Measurements from ENCODE around the gene TMPRSS13.

Gene TMPRSS13

DNA sequence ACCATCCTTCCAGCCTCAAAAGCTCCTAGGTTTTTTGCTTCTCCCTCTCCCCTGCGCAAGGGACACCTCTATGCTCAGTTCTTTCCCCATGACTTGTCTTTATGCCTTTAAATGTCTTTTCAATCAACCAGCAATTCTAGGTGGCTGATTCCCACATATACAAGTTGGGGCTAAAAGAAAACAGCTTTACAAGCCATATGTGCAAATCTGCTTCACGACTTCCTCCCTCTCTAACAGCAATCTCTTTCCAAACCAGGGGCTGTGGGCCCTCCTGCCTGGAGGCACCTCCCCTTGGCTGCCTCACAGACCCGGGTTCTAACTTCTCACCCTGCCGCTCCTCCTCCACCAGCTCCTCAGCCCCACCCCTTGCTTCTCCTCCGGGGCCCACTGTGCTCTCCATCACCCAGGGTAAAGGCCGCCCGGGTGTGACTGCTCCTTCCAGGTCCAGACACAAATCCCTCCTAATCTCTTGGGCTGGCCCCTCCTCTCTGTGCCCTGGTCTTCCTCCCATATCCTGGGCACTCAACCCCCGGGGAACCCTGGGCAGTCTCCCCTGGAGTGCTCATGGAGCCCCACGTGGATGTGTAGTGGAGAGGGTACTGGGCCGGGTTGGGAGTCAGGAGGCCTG is 14.1 kb downstream of the TMPRSS13 start:
- in situ Hi-C loops (cut with MboI; ENCODE audit: low sequenced_read_pairs): no loop called here

DNA sequence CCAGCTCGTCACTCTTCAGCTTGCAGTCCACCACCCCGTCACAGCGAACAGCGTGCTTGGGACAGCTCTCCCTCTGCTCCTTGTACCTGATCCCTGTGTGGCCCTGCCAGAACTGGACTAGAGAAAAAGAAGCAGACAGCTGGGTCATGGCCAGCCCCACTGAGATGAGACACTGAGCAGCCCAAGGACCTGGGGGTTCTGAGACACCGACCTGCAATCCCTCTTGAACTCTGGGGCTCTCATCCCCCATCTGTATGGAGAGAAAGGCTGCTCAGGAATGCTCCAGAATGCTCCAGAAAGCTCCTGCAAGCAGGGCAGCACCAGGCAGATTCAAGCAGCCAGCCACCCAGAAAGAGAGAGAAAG is 14.8 kb downstream of the TMPRSS13 start:
- in situ Hi-C loops (cut with MboI; ENCODE audit: low sequenced_read_pairs): no loop called here

DNA sequence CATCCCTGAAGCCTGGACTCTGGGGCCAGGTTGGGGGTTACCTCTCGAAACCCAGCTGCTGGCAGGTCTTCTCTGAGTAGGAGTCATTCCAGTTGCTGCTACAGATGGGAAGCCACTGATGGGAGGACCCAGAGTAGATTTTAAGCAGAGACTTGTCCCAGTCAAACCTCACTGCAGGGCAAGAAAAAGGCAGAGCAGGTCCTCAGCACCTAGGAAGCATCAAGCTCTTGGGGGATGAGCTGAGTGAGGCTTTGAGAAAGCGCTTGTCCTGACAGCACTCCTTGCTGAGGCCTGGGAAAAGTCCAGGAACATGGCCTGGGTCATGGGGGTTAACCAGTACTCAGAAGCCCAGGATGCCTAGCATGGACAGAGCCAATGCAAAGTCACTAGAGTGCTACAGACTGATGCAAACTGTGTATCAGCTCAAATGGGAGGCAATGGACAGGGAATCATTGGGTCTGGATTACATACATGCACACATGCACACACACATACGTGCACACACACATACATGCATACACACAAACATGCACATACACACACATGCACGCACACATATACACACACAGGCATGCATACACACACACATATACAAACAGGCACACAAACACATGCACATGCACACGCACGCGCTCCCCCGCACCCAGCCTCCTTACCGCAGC is 15.3 kb downstream of the TMPRSS13 start:
- in situ Hi-C loops (cut with MboI; ENCODE audit: low sequenced_read_pairs): no loop called here

- in situ Hi-C loops (cut with MboI; ENCODE audit: low sequenced_read_pairs): no loop called here
Measured at GRCh38 chr11:117912497-117912896, 16.7 kb downstream of the TMPRSS13 start.

GRCh38 chr11:117911694-117912093 is 17.5 kb downstream of the TMPRSS13 start:
- in situ Hi-C loops (cut with MboI; ENCODE audit: low sequenced_read_pairs): no loop called here

- in situ Hi-C loops (cut with MboI; ENCODE audit: low sequenced_read_pairs): no loop called here
Measured at GRCh38 chr11:117910941-117911655, 18.1 kb downstream of the TMPRSS13 start.

DNA sequence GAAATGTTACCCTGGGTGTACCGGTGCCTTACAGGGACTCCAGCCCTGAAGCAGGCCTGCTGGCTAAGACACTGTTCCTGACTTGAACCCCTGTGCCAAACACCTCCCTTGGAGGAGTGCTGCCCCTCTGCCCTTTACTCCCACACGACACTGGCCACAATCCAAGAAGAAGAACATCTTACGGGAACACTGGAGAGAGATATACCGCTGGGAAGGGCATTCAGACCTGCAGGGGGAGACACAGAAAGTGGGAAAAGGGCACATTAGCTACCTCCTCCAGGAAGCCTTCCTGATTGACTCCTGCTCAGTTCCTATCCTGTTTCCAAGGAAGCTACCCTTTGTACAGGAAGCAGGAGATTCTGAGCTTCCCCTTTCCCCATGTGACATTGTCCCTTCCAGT is 18.7 kb downstream of the TMPRSS13 start:
- in situ Hi-C loops (cut with MboI; ENCODE audit: low sequenced_read_pairs): no loop called here

GRCh38 chr11:117909611-117910382 is 19.4 kb downstream of the TMPRSS13 start:
- in situ Hi-C loops (cut with MboI; ENCODE audit: low sequenced_read_pairs): no loop called here

GRCh38 chr11:117908959-117909610 is 20.1 kb downstream of the TMPRSS13 start:
- in situ Hi-C loops (cut with MboI; ENCODE audit: low sequenced_read_pairs): no loop called here

GRCh38 chr11:117908109-117908895 is 20.9 kb downstream of the TMPRSS13 start:
- in situ Hi-C loops (cut with MboI; ENCODE audit: low sequenced_read_pairs): no loop called here

DNA sequence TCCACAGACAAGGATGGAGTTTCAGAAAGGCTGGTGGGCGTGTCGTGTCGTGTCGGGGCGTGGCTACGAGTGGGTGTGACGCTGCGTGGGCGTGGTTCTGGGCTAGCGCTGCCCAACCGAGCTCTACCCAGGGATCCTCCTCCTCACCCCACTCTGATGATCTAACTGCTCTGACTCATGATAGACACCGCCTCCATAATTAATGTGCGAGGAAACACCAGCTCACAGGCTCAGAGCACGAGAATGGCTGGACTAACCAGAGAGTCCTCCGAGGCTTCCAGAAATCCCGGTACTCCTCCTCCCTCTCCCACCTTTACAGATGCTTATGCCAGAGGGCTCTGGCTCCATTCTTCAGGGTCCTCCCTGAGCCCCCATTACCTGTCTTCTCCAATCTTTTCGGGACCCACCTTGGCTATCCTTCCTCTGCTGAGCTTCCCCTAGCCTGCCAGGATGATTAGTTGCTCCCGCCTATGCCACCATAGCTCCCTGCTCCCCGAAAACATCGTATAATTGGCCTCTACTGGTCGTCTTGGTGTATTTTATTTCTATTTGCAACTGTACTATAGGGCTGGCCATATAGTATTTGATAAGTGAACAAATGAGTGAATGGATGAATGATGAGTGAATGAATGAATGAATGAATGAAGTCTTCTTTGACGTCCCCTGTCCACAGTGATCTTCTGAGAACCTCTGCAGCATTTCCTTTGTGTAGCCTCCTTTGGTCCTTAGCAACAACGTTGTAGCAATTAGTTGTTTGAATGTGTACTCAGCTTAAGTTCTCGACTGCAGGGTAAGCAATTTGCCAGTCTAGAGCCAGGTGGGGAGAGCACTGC is 21.7 kb downstream of the TMPRSS13 start:
- in situ Hi-C loops (cut with MboI; ENCODE audit: low sequenced_read_pairs): no loop called here

DNA sequence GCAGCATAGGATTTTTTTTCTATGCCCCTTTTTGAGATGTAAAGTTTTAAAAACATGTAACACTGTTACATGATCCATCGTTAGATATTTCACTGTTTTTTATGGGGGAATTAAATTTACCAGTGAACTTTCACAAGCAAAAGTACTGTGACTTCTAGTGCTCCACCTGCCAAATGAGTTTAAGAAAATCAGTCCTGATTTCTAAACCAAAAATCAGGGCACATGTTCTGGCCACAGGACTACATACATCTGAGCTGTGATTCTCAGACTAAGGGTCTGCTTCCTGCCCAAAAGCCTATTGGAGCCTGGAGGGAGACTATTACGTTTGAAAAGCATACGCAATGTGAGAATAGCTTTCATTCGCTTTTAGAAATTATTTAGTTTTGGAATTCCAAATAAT is 22.5 kb downstream of the TMPRSS13 start:
- in situ Hi-C loops (cut with MboI; ENCODE audit: low sequenced_read_pairs): no loop called here

DNA sequence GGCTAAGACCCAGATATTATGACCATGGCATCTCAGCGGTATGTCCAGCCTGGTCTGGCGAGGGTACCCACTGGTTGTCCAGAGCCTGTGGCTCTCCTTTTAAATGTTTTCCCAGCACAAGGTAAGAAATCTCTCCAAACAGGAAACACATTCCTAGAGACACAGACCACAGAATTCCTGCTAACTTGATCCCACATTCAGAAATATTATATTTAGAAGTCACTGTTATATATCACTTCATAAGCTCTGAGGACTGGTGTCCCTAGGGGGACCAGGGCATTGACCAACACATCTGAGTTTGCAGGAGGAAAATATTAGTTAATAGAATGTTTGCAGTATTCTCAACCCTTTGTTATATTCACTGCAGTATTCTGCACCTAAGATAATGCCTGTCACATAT is 23.1 kb downstream of the TMPRSS13 start:
- in situ Hi-C loops (cut with MboI; ENCODE audit: low sequenced_read_pairs): no loop called here

DNA sequence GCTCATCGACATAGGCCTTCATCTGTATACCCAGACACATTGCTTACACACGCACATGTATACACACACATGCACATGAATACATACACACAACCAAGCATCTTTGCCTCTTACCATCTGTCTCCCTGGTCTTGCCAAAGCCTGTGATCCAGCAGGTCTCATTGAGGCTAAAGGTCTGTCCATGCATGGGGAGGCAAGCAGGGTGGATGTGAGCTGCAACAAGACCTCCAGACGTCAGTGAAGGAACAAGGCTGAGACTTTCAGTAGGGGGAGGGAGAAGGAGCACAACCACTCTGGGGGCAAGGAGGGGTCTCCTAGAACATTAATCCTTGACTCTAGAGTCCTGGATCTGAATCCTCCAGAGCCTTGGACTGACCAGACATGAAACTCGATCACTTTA is 23.7 kb downstream of the TMPRSS13 start:
- in situ Hi-C loops (cut with MboI; ENCODE audit: low sequenced_read_pairs): no loop called here

DNA sequence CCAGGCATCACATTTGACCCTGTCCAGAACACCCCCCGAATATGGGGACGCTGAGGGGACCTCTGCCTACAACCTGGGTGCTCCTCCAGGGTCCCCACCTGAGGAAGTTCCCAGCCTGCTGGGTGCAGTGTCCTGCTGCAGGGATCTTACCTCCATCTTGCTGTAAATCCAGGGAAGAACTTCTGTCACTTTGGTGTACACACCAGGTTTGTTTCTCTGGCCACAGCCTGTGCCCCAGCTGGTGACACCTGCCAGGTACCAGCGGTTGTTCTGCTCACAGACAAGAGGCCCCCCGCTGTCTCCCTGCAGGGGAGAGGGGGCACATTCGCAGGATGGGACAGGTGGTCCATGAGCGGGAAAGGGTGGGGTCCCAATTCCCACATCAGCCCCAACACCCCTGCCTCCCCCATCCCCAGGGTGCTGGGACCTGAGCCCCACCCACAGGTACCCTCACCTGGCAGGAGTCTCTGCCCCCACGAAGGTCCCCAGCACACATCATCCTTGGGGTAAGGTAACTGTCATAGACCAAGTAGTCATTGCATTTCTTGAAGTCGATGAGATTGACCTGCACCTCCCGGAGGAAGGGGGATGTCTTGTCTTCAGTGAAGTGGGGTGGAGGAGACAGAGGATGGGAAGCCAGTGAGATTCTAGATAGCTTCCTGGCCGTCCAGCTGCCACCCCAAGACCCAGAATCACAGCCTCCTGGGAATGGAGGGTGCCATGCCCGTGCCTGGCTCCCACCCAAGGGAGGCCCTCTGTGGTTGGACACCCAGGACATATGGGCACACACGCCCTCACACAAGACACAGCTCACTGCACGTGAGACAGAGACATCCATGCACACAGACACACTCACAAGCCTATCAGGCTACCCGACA is 25.5 kb downstream of the TMPRSS13 start:
- in situ Hi-C loops (cut with MboI; ENCODE audit: low sequenced_read_pairs): no loop called here

GRCh38 chr11:117902001-117902845 is 27.0 kb downstream of the TMPRSS13 start:
- in situ Hi-C loops (cut with MboI; ENCODE audit: low sequenced_read_pairs): no loop called here

DNA sequence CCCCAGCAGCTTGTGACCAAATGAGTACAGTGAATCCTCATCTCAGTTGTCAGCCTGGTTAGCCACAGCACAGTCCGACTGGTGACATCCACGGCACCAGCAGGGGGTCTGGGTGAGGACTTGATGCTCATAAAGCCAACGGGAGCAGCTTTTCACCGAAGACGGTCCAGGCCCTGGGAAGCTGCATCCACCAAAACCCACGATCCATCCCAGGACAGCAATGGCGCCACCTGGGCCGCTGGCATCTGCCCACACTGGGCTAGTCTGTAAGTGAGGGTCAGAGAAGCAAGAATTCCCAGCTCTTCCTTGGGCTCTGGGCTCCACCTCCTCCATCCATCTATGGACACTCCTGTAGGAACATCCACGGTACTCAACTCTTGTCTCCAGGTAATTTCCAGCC is 27.6 kb downstream of the TMPRSS13 start:
- in situ Hi-C loops (cut with MboI; ENCODE audit: low sequenced_read_pairs): no loop called here

All from HL-60/S4 (cell line).